Caco-2 (cell line): Measurements from ENCODE around the gene ZNF226. TPM values are rescaled to one million over a fixed set of nuclear protein-coding genes. Genes with fewer than 3 reads are reported as not detected.

Experiments used
- BruUV-seq: library from RNA; stranded (reverse); fragments of 400-500 nt; replicated peaks from 2 replicates; lab custom pipeline; 2021; lab: Mats Ljungman, UMichigan
- CTCF ChIA-PET: fragments of 300-600 bp; sonication (Branson Sonifier 250); formaldehyde crosslinking; loops from one replicate; lab custom pipeline; 2022; ENCODE audit warnings: antibody characterized with exemption; lab: Charles Lee
- POLR2A ChIA-PET: fragments of 300-600 bp; sonication (Branson Sonifier 250); formaldehyde crosslinking; loops from one replicate; lab custom pipeline; 2022; ENCODE audit warnings: antibody characterized with exemption; lab: Charles Lee
- DNase-seq, 2 experiments: peaks; one replicate each; pipeline versions ENCODE4 v3.0.0 to v3.0.0-alpha.2; 2020 to 2022
- H3K27me3 ChIP-seq: replicated peaks from 2 replicates; pipeline ENCODE4 v1.6.0; 2011; ENCODE audit warnings: low read length; ENCODE audit not compliant: control insufficient read depth, insufficient read depth
- H3K36me3 ChIP-seq: 2 replicates; pipeline ENCODE4 v1.5.1; 2011; ENCODE audit warnings: low read length; ENCODE audit not compliant: control insufficient read depth, insufficient read depth
- H3K4me1 ChIP-seq: fragments of 250-450 bp; sonication (Bioruptor Pico); 2 replicates; pipeline ENCODE4 v1.5.1; 2020; ENCODE audit warnings: mild to moderate bottlenecking
- H3K4me3 ChIP-seq: 2 replicates; pipeline ENCODE4 v1.5.1; 2011; ENCODE audit warnings: low read depth, mild to moderate bottlenecking, control low read depth, low read length
- H3K9me3 ChIP-seq: fragments of 250-450 bp; sonication (Bioruptor Pico); 2 replicates; pipeline ENCODE4 v1.5.1; 2020; ENCODE audit warnings: mild to moderate bottlenecking, moderate library complexity
- H3K27ac Mint-ChIP-seq: one replicate; pipeline ENCODE4 v1.8.0; 2022; ENCODE audit warnings: mixed read lengths; ENCODE audit not compliant: unreplicated experiment
- H3K27me3 Mint-ChIP-seq: one replicate; pipeline ENCODE4 v1.8.0; 2022; ENCODE audit warnings: mixed read lengths; ENCODE audit not compliant: insufficient read depth, unreplicated experiment
- H3K36me3 Mint-ChIP-seq: one replicate; pipeline ENCODE4 v1.8.0; 2022; ENCODE audit warnings: mild to moderate bottlenecking, mixed read lengths; ENCODE audit not compliant: insufficient read depth, unreplicated experiment
- H3K4me1 Mint-ChIP-seq: one replicate; pipeline ENCODE4 v1.8.0; 2022; ENCODE audit warnings: low read depth, mixed read lengths; ENCODE audit not compliant: unreplicated experiment
- H3K4me3 Mint-ChIP-seq: one replicate; pipeline ENCODE4 v1.8.0; 2022; ENCODE audit warnings: mild to moderate bottlenecking, moderate library complexity, mixed read lengths; ENCODE audit not compliant: unreplicated experiment
- H3K9me3 Mint-ChIP-seq: one replicate; pipeline ENCODE4 v1.8.0; 2022; ENCODE audit warnings: mixed read lengths; ENCODE audit not compliant: unreplicated experiment
- intact Hi-C: fragments of 100-400 bp; cut with micrococcal nuclease; formaldehyde crosslinking; loops from one replicate; pipeline ENCODE4 v1.10.0; 2022; ENCODE audit not compliant: unreplicated experiment
- total RNA-seq: library from RNA; stranded (reverse); gene quantifications from 2 replicates; pipeline ENCODE4 v1.2.3, GENCODE V29; 2022
- TF ChIP-seq, protein P1 (sequence below), 2 experiments: fragments of 200-600 bp in 1 of 2; IDR thresholded peaks; 1 replicate in 1 of 2; 2 replicates in 1 of 2; pipeline versions ENCODE4 v1.5.1 to v1.8.0; 2011 to 2022; ENCODE audit warnings: antibody characterized with exemption in 1 of 2, control low read depth in 1 of 2, inconsistent platforms in 1 of 2, low read depth in 1 of 2, low read length in 1 of 2, mild to moderate bottlenecking in 1 of 2, moderate library complexity in 1 of 2; ENCODE audit not compliant: insufficient read depth in 1 of 2, severe bottlenecking in 1 of 2, unreplicated experiment in 1 of 2

ZNF226 gene
- total RNA-seq, 1 experiment from 2014 or later: 28.0 TPM

DNA sequence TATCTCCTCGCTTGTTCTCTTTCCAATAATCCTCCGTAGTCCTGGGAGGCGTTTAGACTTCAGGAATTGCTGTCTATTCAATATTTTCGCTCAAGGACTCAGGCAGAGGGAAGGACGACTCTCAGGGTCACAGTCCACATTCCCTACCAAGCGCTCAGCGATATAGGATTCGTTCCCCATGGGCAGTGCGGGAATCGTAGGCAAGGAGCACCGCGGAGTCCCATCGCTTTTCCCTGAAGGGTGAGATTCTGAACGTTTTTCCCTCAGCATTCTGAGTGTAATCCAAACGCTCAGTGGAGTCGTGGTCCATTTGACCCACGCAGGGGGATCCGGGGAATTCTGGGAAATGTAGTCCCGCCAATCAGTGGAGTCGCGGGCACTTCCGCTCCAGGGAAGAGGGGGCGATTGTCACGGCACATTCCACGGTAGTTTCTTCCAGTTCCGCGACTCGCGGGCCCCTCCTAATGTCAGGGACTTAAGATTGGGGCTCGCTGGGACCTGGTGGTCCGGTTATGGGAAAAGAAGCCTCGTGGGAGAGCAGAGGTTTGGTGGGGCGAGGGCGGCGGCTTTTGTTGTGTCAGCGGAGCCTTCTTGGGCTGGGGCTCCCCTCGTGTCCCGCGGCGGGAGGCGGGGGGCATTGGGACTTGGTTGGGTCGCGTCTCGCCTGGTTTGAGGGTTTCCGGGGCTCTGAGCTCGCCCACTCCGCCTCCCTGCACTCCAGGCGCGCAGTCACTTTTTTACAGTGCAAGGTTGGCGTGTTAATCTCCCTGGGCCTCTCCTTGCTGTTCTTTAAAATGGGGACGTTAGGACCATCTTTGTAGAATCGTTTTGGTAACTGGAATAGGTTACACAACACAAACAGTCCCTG lies 23.5 kb upstream of the ZNF226 start, which contains the start of gene ZNF234:
ZNF234 (plus strand) TSS at position 364 of the 868 bp plus-strand sequence. CDS start 3,079 bp downstream, outside the sequence.
- Mint-ChIP-seq H3K27ac (peak within 1 kb of the TSS; percentile 54), H3K36me3 (peaks cover 8% of the 10 kb centered on the region), H3K4me1 (no peaks in the 10 kb centered on the region), H3K27me3 (peaks cover 9% of the 10 kb centered on the region), H3K4me3 (peak within 1 kb of the TSS; percentile 84), H3K9me3 (no peaks in the 10 kb centered on the region)
- BruUV-seq: TSS peak; percentile 43
- Histone ChIP-seq H3K4me3 (peak within 1 kb of the TSS; percentile 80), H3K4me1 (0 out of 2 replicates have a peak, but pooled peaks cover 4% of the 10 kb centered on the region), H3K27me3 (no peaks in the 10 kb centered on the region), H3K9me3 (no peaks in the 10 kb centered on the region), H3K36me3 (peaks cover 2% of the 10 kb centered on the region)
- POLR2A ChIA-PET: interaction anchor here (0.5 to 0.8 kb wide), 2 partner anchors 23 to 91 kb away, joined by 3 read pairs; partner anchors contain the start of gene ZNF226
- intact Hi-C loops: loop anchor here (1.0 to 2.0 kb wide), 3 partner anchors 23 to 47 kb away; partner anchors contain the start of genes ZNF224 and ZNF225
- CTCF ChIA-PET: no interaction called here
- TF ChIP-seq, protein P1, sequence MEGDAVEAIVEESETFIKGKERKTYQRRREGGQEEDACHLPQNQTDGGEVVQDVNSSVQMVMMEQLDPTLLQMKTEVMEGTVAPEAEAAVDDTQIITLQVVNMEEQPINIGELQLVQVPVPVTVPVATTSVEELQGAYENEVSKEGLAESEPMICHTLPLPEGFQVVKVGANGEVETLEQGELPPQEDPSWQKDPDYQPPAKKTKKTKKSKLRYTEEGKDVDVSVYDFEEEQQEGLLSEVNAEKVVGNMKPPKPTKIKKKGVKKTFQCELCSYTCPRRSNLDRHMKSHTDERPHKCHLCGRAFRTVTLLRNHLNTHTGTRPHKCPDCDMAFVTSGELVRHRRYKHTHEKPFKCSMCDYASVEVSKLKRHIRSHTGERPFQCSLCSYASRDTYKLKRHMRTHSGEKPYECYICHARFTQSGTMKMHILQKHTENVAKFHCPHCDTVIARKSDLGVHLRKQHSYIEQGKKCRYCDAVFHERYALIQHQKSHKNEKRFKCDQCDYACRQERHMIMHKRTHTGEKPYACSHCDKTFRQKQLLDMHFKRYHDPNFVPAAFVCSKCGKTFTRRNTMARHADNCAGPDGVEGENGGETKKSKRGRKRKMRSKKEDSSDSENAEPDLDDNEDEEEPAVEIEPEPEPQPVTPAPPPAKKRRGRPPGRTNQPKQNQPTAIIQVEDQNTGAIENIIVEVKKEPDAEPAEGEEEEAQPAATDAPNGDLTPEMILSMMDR (IDR thresholded peaks at IDR 0.05; ENCODE audit: insufficient read depth in 1 of 2, low read depth in 1 of 2, low read length in 1 of 2, severe bottlenecking in 1 of 2, unreplicated experiment in 1 of 2): no peak
- DNase-seq: peak; percentile 88 to 92

DNA sequence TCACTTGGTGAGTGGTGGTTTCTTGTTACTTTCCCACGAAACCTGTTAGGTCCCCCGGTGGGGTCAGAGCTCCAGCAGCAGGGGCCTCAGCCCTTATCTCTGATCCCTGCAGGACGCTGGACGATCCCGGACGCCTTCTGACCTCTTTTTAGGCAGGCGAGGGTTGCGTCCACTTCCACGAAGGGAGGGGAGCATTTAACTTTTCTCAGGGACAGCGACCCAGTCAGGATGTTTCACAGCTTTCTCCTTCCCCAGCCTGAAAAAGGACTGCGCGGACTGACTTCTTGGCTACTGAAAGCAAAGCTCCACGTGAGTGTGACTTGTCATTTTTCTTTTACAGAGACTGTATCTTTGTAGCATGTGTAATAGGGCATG lies 22.9 kb upstream of the ZNF226 start:
- ChIA-PET CTCF (no interaction called here), POLR2A (interaction anchor here (0.5 to 0.8 kb wide), 2 partner anchors 23 to 91 kb away, joined by 3 read pairs; partner anchors contain the start of gene ZNF226)
- peaks cover 4% of the 10 kb centered on the region for H3K27me3 Mint-ChIP-seq
- Histone ChIP-seq H3K36me3 (peaks cover 2% of the 10 kb centered on the region), H3K4me3 (peak overlapping the region; percentile 80), H3K27me3 (no peaks in the 10 kb centered on the region), H3K9me3 (no peaks in the 10 kb centered on the region), H3K4me1 (0 out of 2 replicates have a peak, but pooled peaks cover 4% of the 10 kb centered on the region)
- peak in 1 of 2 experiments; percentile 36 for DNase-seq
- no peaks in the 10 kb centered on the region for H3K9me3 Mint-ChIP-seq
- peaks cover 8% of the 10 kb centered on the region for H3K36me3 Mint-ChIP-seq
- peak overlapping the region; percentile 54 for H3K27ac Mint-ChIP-seq
- intact Hi-C loops: no loop called here
- H3K4me3 Mint-ChIP-seq: peak overlapping the region; percentile 84
- TF ChIP-seq, protein P1 (IDR thresholded peaks at IDR 0.05; ENCODE audit: insufficient read depth in 1 of 2, low read depth in 1 of 2, low read length in 1 of 2, severe bottlenecking in 1 of 2, unreplicated experiment in 1 of 2): no peak
- no peaks in the 10 kb centered on the region for H3K4me1 Mint-ChIP-seq
- BruUV-seq: no TSS peak

DNA sequence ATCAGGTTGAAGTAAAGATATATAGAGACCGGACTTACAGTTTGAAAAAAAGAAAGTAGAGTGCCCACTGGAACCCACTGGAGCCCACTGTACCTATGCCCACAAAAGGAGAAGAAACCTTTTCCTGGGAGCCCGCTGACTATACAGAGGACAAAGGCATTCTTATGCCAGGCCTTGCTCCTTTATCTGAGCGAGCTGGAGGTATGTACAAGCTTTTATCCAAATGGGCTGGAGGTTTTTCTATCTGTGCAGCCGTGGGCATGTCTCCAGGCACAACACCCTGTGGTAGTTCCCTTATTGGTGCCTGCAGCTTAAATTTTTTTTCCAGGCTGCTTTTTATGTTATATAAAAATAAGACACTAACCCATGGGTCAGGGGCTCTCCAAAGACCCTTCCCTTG lies 15.1 kb upstream of the ZNF226 start:
- H3K27ac Mint-ChIP-seq: no peak overlapping the region
- BruUV-seq: no TSS peak
- H3K4me1 Mint-ChIP-seq: no peaks in the 10 kb centered on the region
- H3K9me3 Mint-ChIP-seq: peaks cover 20% of the 10 kb centered on the region
- Histone ChIP-seq H3K36me3 (peaks cover 1% of the 10 kb centered on the region; the same call in 1 of the 2 replicates), H3K9me3 (no peaks in the 10 kb centered on the region), H3K27me3 (no peaks in the 10 kb centered on the region), H3K4me3 (no peak overlapping the region), H3K4me1 (no peaks in the 10 kb centered on the region)
- TF ChIP-seq, protein P1 (IDR thresholded peaks at IDR 0.05; ENCODE audit: insufficient read depth in 1 of 2, low read depth in 1 of 2, low read length in 1 of 2, severe bottlenecking in 1 of 2, unreplicated experiment in 1 of 2): no peak
- intact Hi-C loops: no loop called here
- H3K4me3 Mint-ChIP-seq: no peak overlapping the region
- peaks cover 26% of the 10 kb centered on the region for H3K36me3 Mint-ChIP-seq
- ChIA-PET CTCF (no interaction called here), POLR2A (interaction anchor here (0.6 kb wide), 1 partner anchor 692 kb away, joined by 6 read pairs; no protein-coding TSS in a partner anchor)
- no peaks in the 10 kb centered on the region for H3K27me3 Mint-ChIP-seq
- no peak for DNase-seq
